ENCODE results near the gene SLC26A9. TPM values are rescaled to one million over a fixed set of nuclear protein-coding genes. Genes with fewer than 3 reads are reported as not detected.

SLC26A9 gene
- total RNA-seq, 2 donors from 2014 or later = not detected

DNA sequence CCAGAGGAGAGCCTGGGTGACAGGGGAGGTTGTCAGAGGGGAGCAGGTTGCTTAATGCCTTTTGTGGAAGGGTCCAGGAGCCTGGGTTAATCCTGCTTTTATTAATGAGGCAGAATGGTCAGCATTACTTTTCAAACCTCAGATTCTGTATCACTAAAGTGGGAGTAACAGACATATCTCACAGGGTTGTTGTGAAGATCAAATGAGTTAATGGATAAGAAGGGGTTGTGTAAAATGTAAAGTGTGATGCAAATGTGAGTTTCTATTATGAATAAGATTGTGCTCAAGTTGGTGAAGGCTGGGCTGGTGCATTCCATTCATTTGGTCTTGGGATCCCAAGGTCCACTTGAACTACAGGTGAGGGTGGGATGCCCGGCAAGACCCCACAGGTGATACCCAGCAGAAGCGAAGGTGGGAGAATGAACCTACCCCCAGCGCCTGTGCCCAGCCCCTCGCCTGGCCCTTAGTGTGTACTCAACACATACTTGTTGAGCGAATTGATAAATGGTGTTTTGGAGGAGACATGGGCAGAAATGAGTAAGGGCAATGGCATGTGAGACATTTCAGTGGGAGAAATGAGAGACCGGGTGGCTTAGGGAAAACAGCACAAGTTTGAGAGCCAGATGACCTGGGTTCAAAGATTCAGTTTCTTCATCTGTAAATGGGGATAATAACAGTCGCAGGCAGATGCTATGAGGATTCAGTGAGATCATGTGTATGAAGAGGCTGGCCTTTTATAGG lies 6.2 kb downstream of the SLC26A9 start:
- Mint-ChIP-seq H3K27ac (no peak overlapping the region), H3K36me3 (no peaks in the 10 kb centered on the region), H3K9me3 (no peaks in the 10 kb centered on the region)
- ATAC-seq (no peak), DNase-seq (ENCODE audit: low spot score in 2 of 2) (no peak)

GRCh38 chr1:205936311-205936710 lies 6.9 kb downstream of the SLC26A9 start:
- H3K9me3 Mint-ChIP-seq = no peaks in the 10 kb centered on the region
- H3K36me3 Mint-ChIP-seq = no peaks in the 10 kb centered on the region
- H3K27ac Mint-ChIP-seq = peak overlapping the region in 1 of 2 donors; percentile 10
- ATAC-seq (no peak), DNase-seq (ENCODE audit: low spot score in 2 of 2) (no peak)

- no peaks in the 10 kb centered on the region for H3K9me3 Mint-ChIP-seq
- no peak overlapping the region for H3K27ac Mint-ChIP-seq
- no peaks in the 10 kb centered on the region for H3K36me3 Mint-ChIP-seq
- no peak for DNase-seq (ENCODE audit: low spot score in 2 of 2)
- no peak for ATAC-seq
Measured at GRCh38 chr1:205935869-205936268, 7.4 kb downstream of the SLC26A9 start.

GRCh38 chr1:205934788-205935187 lies 8.5 kb downstream of the SLC26A9 start:
- no peak overlapping the region for H3K27ac Mint-ChIP-seq
- DNase-seq (ENCODE audit: low spot score in 2 of 2) (no peak), ATAC-seq (no peak)
- no peaks in the 10 kb centered on the region for H3K36me3 Mint-ChIP-seq
- no peaks in the 10 kb centered on the region for H3K9me3 Mint-ChIP-seq

DNA sequence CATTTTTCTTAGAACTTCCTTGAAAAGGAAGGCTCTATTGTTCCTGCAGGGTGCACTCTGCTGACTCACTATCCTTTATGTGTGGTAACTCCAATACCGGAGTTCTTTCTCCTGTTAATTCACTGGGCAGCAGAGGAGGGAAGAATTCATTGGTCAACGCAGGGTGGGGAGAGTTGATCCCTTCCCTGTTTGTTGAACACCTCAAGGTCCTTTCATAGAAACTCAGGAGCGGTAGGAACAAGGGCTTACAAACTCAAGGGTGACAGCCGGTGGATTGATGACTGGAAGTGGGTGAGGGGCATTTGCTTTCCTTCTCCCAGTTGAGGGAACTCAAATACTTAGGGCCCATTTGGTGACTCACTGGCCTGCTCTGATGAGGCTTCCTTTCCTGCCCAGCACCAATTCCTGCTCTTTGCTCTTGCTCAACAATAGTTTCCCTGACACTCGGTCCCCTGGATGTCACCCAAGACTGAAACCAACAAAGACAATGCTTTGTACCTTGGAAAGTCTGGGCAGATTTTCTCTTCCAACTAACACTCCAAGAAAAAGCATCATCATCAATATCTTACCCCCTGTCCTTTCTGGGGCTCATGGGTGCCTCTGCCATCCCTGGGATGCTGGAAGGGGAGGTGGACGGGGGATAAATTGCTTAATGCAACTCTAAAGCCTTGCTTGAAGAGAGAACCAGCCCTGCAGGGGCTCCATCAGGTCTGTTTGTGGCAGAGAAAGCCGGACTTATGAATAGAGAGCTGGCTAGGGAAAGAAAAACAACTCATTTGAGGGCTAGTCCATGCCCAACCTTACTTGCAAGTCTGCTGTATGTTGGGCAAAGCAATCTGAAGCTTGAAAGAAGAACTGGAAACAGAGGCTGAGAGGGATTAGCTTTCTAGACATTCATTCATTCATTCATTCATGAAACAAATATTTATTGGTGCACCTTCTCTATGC lies 9.3 kb downstream of the SLC26A9 start:
- Mint-ChIP-seq H3K36me3 (no peaks in the 10 kb centered on the region), H3K9me3 (no peaks in the 10 kb centered on the region), H3K27ac (peak overlapping the region in 1 of 2 donors; percentile 53)
- no peak for ATAC-seq
- no peak for DNase-seq (ENCODE audit: low spot score in 2 of 2)

- ATAC-seq (no peak), DNase-seq (ENCODE audit: low spot score in 2 of 2) (no peak)
- Mint-ChIP-seq H3K9me3 (no peaks in the 10 kb centered on the region), H3K36me3 (no peaks in the 10 kb centered on the region), H3K27ac (no peak overlapping the region)
Measured at GRCh38 chr1:205932776-205933175, 10.5 kb downstream of the SLC26A9 start.

GRCh38 chr1:205930799-205931281 lies 12.4 kb downstream of the SLC26A9 start:
- DNase-seq (ENCODE audit: low spot score in 2 of 2) (no peak), ATAC-seq (no peak)
- no peaks in the 10 kb centered on the region for H3K9me3 Mint-ChIP-seq
- H3K36me3 Mint-ChIP-seq = no peaks in the 10 kb centered on the region
- peak overlapping the region in 1 of 2 donors; percentile 1 for H3K27ac Mint-ChIP-seq

GRCh38 chr1:205930195-205930577 lies 13.1 kb downstream of the SLC26A9 start:
- H3K27ac Mint-ChIP-seq = no peak overlapping the region
- no peaks in the 10 kb centered on the region for H3K9me3 Mint-ChIP-seq
- ATAC-seq (no peak), DNase-seq (ENCODE audit: low spot score in 2 of 2) (no peak)
- no peaks in the 10 kb centered on the region for H3K36me3 Mint-ChIP-seq

GRCh38 chr1:205929496-205930194 lies 13.6 kb downstream of the SLC26A9 start:
- Mint-ChIP-seq H3K36me3 (no peaks in the 10 kb centered on the region), H3K9me3 (no peaks in the 10 kb centered on the region), H3K27ac (no peak overlapping the region)
- DNase-seq (ENCODE audit: low spot score in 2 of 2) (no peak), ATAC-seq (no peak)

GRCh38 chr1:205928317-205928716 lies 14.9 kb downstream of the SLC26A9 start:
- no peaks in the 10 kb centered on the region for H3K9me3 Mint-ChIP-seq
- no peaks in the 10 kb centered on the region for H3K36me3 Mint-ChIP-seq
- no peak for DNase-seq (ENCODE audit: low spot score in 2 of 2)

GRCh38 chr1:205927676-205928075 lies 15.6 kb downstream of the SLC26A9 start:
- no peak overlapping the region for H3K27ac Mint-ChIP-seq
- no peaks in the 10 kb centered on the region for H3K36me3 Mint-ChIP-seq
- no peak for ATAC-seq
- H3K9me3 Mint-ChIP-seq = no peaks in the 10 kb centered on the region
- no peak for DNase-seq (ENCODE audit: low spot score in 2 of 2)

More at GRCh38 chr1:205928317-205928716, 14.9 kb downstream of the SLC26A9 start:
- no peak for ATAC-seq
- H3K27ac Mint-ChIP-seq = no peak overlapping the region

GRCh38 chr1:205927247-205927646 lies 16.0 kb downstream of the SLC26A9 start:
- Mint-ChIP-seq H3K27ac (no peak overlapping the region), H3K9me3 (no peaks in the 10 kb centered on the region), H3K36me3 (no peaks in the 10 kb centered on the region)
- ATAC-seq (no peak), DNase-seq (ENCODE audit: low spot score in 2 of 2) (no peak)

DNA sequence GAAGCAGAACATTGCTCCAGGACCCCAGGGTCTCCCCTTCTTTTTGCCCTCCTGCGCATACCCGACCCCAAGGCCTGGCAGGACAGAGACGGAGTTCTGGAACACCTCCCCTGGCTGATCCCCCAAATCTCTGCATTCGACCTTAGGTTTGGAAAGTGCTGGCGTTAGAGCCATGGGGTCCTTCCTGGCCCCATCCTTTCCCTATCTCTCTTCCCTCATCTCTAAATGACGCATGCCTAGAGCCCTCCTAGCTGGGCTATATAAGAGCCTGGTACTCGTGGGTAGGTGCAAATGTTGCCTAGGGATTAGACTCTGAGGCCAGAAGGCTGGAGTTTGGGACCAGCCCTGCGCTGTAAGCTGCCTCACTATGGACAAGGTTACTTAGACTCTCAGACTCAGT lies 16.6 kb downstream of the SLC26A9 start:
- Mint-ChIP-seq H3K9me3 (no peaks in the 10 kb centered on the region), H3K36me3 (no peaks in the 10 kb centered on the region), H3K27ac (peak overlapping the region in 1 of 2 donors; percentile 8)
- no peak for DNase-seq (ENCODE audit: low spot score in 2 of 2)
- ATAC-seq = no peak

DNA sequence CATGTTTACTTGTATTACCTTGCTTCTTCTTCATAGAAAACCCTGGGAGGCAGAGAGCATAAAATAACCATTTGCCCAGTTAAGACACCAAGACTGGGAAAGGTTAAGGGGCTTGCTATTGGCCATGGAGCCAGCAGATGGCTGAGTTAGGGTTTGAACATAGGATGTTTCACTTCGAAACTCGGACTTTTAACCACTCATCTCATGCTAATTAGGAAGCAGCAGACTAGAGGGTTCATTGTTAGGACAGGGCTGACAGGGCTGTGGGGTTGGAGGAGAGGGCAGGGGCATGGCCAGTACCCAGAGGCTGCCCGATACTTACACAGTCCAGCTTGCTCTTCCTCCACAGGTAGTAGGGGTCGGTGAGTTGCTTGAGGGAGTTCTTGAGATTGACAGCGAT lies 17.0 kb downstream of the SLC26A9 start:
- no peak for ATAC-seq
- no peaks in the 10 kb centered on the region for H3K9me3 Mint-ChIP-seq

DNA sequence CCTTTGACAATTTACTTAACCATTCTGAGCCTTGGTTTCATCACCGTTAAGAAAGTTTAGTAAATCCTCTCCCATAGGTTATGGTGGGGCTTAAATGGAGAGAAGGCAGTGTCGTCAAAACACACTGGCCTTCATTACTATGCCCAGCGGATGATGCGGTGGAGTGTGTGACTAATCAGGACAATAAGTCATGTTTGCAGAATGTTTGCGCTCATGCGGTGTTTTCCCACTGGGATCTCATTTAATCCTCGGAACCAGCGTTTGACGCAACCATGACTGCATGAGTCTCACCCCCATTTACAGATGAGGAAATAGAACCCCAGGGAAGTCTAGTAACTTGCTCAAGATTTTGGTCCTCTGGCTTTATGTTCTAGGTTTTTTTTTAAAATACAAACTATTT lies 17.5 kb downstream of the SLC26A9 start:
- H3K9me3 Mint-ChIP-seq = no peaks in the 10 kb centered on the region
- no peaks in the 10 kb centered on the region for H3K36me3 Mint-ChIP-seq
- DNase-seq (ENCODE audit: low spot score in 2 of 2) (no peak), ATAC-seq (no peak)
- H3K27ac Mint-ChIP-seq = no peak overlapping the region

More for the DNA sequence above, 17.0 kb downstream of the SLC26A9 start:
- no peak for DNase-seq (ENCODE audit: low spot score in 2 of 2)
- Mint-ChIP-seq H3K27ac (peak overlapping the region in 1 of 2 donors; percentile 8), H3K36me3 (no peaks in the 10 kb centered on the region)

DNA sequence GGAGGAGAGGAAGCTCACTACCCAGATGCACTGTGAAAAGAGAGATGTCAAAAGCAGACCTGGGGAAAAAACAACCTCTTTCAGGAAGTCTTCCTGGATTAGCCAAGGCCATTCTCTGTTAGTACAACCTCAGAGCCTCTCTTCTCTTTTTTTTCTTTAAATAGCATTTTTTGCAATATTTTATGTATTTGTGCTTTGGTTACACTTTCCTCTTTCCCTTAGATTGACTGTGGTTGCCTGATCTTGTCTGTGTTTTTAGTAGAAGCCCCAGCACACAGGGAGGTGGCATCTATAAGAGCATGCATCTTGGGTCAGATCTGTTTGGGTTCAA lies 18.8 kb downstream of the SLC26A9 start:
- no peak overlapping the region for H3K27ac Mint-ChIP-seq
- DNase-seq (ENCODE audit: low spot score in 2 of 2) (no peak), ATAC-seq (no peak)
- H3K9me3 Mint-ChIP-seq = no peaks in the 10 kb centered on the region
- H3K36me3 Mint-ChIP-seq = no peaks in the 10 kb centered on the region

Measured in activated naive CD4-positive, alpha-beta T cell treated with anti-CD3 and anti-CD28 coated beads, Interleukin-2, amount 50 U/mL, for 72 hours (primary cell).